Cardiac fibroblast (primary cell): ENCODE results near the gene SYT8.

Source experiments
- DNase-seq, 2 donors: peaks; one replicate each; pipeline versions ENCODE4 v3.0.0 to v3.0.0-alpha.2; 2010; ENCODE audit warnings: low read depth in 2 of 2
- H3K4me3 ChIP-seq, 2 donors: replicated peaks in 1 of 2; 1 replicate in 1 of 2; 2 replicates in 1 of 2; pipeline ENCODE4 v1.5.1; 2011; ENCODE audit warnings: low read depth in 2 of 2, low read length in 2 of 2, mild to moderate bottlenecking in 2 of 2, moderate library complexity in 1 of 2
- CTCF ChIP-seq: IDR thresholded peaks from one replicate; pipeline ENCODE4 v1.5.1; 2011; ENCODE audit warnings: low read depth, mild to moderate bottlenecking, low read length, inconsistent platforms

Gene SYT8

GRCh38 chr11:1851468-1852180, 16.8 kb downstream of the SYT8 start:
- DNase-seq = no peak
- H3K4me3 ChIP-seq = no peak overlapping the region
- TF ChIP-seq CTCF = no peak

- no peak for DNase-seq
- H3K4me3 ChIP-seq = no peak overlapping the region
- TF ChIP-seq CTCF = no peak
Observed at GRCh38 chr11:1852271-1852876, 17.6 kb downstream of the SYT8 start.

- H3K4me3 ChIP-seq = no peak within 1 kb of the TSS
- no peak for TF ChIP-seq CTCF
- DNase-seq = no peak
Observed at GRCh38 chr11:1852877-1853276, 18.1 kb downstream of the SYT8 start, which contains the start of gene LSP1. LSP1 (plus strand) TSS chr11:1853084; CDS start chr11:1853145, 61 bp downstream.

GRCh38 chr11:1853376-1854131, 18.8 kb downstream of the SYT8 start:
- no peak for DNase-seq
- H3K4me3 ChIP-seq = no peak overlapping the region
- TF ChIP-seq CTCF = no peak

- no peak for DNase-seq
- no peak overlapping the region for H3K4me3 ChIP-seq
- TF ChIP-seq CTCF = no peak
Observed at GRCh38 chr11:1854132-1854948, 19.6 kb downstream of the SYT8 start.
